ENCODE results near the gene TPP1. TPM values are rescaled to one million over a fixed set of nuclear protein-coding genes. Genes with fewer than 3 reads are reported as not detected.

TPP1 gene
- total RNA-seq, 4 donors from 2014 or later = 44.4 to 71.5 (median 54.9) TPM

- peak overlapping the region in 1 of 4 donors; percentile 5 for H3K27ac ChIP-seq (replicated peaks in 1 of 4)
- no peaks in the 10 kb centered on the region for H3K27me3 ChIP-seq
- H3K9me3 ChIP-seq = peaks cover 0 to 17% (median 0%) of the 10 kb centered on the region in 4 donors
- 86% methylated on average over 13 of the region's 25 CpGs for WGBS
- intact Hi-C loops (cut with DNase I) = no loop called here
- H3K36me3 ChIP-seq = peaks cover 0 to 29% (median 2%) of the 10 kb centered on the region in 4 donors
- no peak overlapping the region for H3K4me3 ChIP-seq
- no peak for TF ChIP-seq EP300 (IDR thresholded peaks at IDR 0.05)
- no peak for TF ChIP-seq POLR2AphosphoS5 (IDR thresholded peaks at IDR 0.05)
- TF ChIP-seq, protein P1, sequence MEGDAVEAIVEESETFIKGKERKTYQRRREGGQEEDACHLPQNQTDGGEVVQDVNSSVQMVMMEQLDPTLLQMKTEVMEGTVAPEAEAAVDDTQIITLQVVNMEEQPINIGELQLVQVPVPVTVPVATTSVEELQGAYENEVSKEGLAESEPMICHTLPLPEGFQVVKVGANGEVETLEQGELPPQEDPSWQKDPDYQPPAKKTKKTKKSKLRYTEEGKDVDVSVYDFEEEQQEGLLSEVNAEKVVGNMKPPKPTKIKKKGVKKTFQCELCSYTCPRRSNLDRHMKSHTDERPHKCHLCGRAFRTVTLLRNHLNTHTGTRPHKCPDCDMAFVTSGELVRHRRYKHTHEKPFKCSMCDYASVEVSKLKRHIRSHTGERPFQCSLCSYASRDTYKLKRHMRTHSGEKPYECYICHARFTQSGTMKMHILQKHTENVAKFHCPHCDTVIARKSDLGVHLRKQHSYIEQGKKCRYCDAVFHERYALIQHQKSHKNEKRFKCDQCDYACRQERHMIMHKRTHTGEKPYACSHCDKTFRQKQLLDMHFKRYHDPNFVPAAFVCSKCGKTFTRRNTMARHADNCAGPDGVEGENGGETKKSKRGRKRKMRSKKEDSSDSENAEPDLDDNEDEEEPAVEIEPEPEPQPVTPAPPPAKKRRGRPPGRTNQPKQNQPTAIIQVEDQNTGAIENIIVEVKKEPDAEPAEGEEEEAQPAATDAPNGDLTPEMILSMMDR (IDR thresholded peaks at IDR 0.05) = no peak
- TF ChIP-seq POLR2A (IDR thresholded peaks at IDR 0.05; ENCODE audit: low read depth) = no peak
- H3K4me1 ChIP-seq = peaks cover 6 to 13% (median 9%) of the 10 kb centered on the region in 4 donors
- DNase-seq (ENCODE audit: extremely low spot score) = peak; percentile 89
Measured at GRCh38 chr11:6586434-6587359, 32.5 kb downstream of the TPP1 start.

DNA sequence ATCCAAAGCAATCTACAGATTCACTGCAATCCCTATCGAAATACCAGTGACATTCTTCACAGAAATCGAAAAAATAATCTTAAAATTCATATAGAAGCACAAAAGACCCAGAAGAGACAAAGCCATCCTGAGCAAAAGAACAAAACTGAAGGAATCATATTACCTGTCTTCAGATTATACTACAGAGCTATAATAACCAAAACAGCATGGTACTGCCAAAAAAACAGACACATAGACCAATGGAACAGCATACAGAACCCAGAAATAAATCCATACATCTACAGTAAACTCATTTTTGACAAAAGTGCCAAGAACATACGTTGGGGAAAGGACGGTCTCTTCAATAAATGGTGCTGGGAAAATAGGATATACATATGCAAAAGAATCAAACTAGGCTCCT lies 34.7 kb downstream of the TPP1 start:
- Histone ChIP-seq H3K9me3 (peaks cover 0 to 17% (median 0%) of the 10 kb centered on the region in 4 donors), H3K4me3 (no peak overlapping the region), H3K4me1 (peaks cover 6 to 16% (median 9%) of the 10 kb centered on the region in 4 donors), H3K27me3 (no peaks in the 10 kb centered on the region), H3K27ac (replicated peaks in 1 of 4) (no peak overlapping the region), H3K36me3 (peaks cover 0 to 34% (median 0%) of the 10 kb centered on the region in 4 donors)
- intact Hi-C loops (cut with DNase I) = no loop called here
- 87% methylated on average over 4 of the region's 4 CpGs for WGBS
- TF ChIP-seq, protein P1 (IDR thresholded peaks at IDR 0.05) = no peak
- TF ChIP-seq POLR2A (IDR thresholded peaks at IDR 0.05; ENCODE audit: low read depth) = no peak
- no peak for TF ChIP-seq POLR2AphosphoS5 (IDR thresholded peaks at IDR 0.05)
- DNase-seq (ENCODE audit: extremely low spot score) = no peak

DNA sequence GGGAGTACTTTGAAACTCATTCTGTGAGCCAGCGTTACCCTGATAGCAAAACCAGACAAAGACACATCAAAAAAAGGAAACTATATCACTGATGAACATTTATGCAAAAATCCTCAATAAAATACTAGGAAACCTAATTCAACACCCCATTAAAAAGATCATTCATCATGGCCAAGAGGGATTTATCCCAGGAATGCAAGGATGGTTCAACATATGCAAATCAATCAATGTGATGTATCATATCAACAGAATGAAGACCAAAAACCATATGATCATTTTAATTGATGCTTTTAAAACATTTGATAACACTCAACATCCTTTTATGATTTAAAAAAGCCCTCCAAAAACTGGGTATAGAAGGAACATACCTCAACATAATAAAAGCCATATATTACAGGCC lies 35.6 kb downstream of the TPP1 start:
- TF ChIP-seq POLR2AphosphoS5 (IDR thresholded peaks at IDR 0.05) (no peak), EP300 (IDR thresholded peaks at IDR 0.05) (no peak), POLR2A (IDR thresholded peaks at IDR 0.05; ENCODE audit: low read depth) (no peak)
- TF ChIP-seq, protein P1 (IDR thresholded peaks at IDR 0.05) = no peak
- no peak overlapping the region for H3K4me3 ChIP-seq
- no peaks in the 10 kb centered on the region for H3K27me3 ChIP-seq
- no peak overlapping the region for H3K27ac ChIP-seq (replicated peaks in 1 of 4)
- peaks cover 0 to 33% (median 0%) of the 10 kb centered on the region in 4 donors for H3K36me3 ChIP-seq
- DNase-seq (ENCODE audit: extremely low spot score) = no peak
- peaks cover 0 to 17% (median 0%) of the 10 kb centered on the region in 4 donors for H3K9me3 ChIP-seq
- peaks cover 6 to 16% (median 9%) of the 10 kb centered on the region in 4 donors for H3K4me1 ChIP-seq
- 97% methylated on average over 1 of the region's 1 CpG for WGBS
- intact Hi-C loops (cut with DNase I) = no loop called here

GRCh38 chr11:6579681-6580080 lies 39.5 kb downstream of the TPP1 start:
- intact Hi-C loops (cut with DNase I) = loop anchor here (5.0 kb wide), 1 partner anchor 42 kb away; no protein-coding TSS in a partner anchor
- Histone ChIP-seq H3K4me1 (peaks cover 18 to 31% (median 21%) of the 10 kb centered on the region in 4 donors), H3K27me3 (no peaks in the 10 kb centered on the region), H3K4me3 (no peak overlapping the region), H3K36me3 (peaks cover 0 to 14% (median 0%) of the 10 kb centered on the region in 4 donors), H3K27ac (replicated peaks in 1 of 4) (no peak overlapping the region), H3K9me3 (peaks cover 0 to 14% (median 0%) of the 10 kb centered on the region in 4 donors)
- no peak for DNase-seq (ENCODE audit: extremely low spot score)
- 92% methylated on average over 2 of the region's 2 CpGs for WGBS
- no peak for TF ChIP-seq POLR2AphosphoS5 (IDR thresholded peaks at IDR 0.05)

- H3K27ac ChIP-seq (replicated peaks in 1 of 4) = no peak overlapping the region
- WGBS = 95% methylated on average over 1 of the region's 1 CpG
- H3K4me3 ChIP-seq = no peak overlapping the region
- H3K27me3 ChIP-seq = no peaks in the 10 kb centered on the region
- TF ChIP-seq, protein P1 (IDR thresholded peaks at IDR 0.05) = no peak
- TF ChIP-seq EP300 (IDR thresholded peaks at IDR 0.05) = no peak
- TF ChIP-seq POLR2A (IDR thresholded peaks at IDR 0.05; ENCODE audit: low read depth) = no peak
- TF ChIP-seq POLR2AphosphoS5 (IDR thresholded peaks at IDR 0.05) = no peak
- H3K9me3 ChIP-seq = peaks cover 0 to 2% (median 0%) of the 10 kb centered on the region in 4 donors
- H3K36me3 ChIP-seq = peaks cover 0 to 14% (median 0%) of the 10 kb centered on the region in 4 donors
- intact Hi-C loops (cut with DNase I) = loop anchor here (5.0 kb wide), 1 partner anchor 41 kb away; no protein-coding TSS in a partner anchor
- DNase-seq (ENCODE audit: extremely low spot score) = peak; percentile 24
- peaks cover 18 to 31% (median 21%) of the 10 kb centered on the region in 4 donors for H3K4me1 ChIP-seq
Measured at GRCh38 chr11:6578134-6578533, 41.1 kb downstream of the TPP1 start.

All from esophagus muscularis mucosa (tissue), 4 donors.